Stomach (tissue), 9 donors: Measurements from ENCODE around the gene SLC6A14. TPM values are rescaled to one million over a fixed set of nuclear protein-coding genes. Genes with fewer than 3 reads are reported as not detected.
A peak's percentile ranks its signal among the peaks of the same experiment; 100 is the strongest.

Experiments used
- DNase-seq, 2 donors: peaks; one replicate each; pipeline versions ENCODE4 v3.0.0 to v3.0.0-alpha.2; 2013 to 2019
- H3K27ac ChIP-seq, 5 donors: fragments of 200-600 bp in 4 of 5; sonication (generic) in 4 of 5; one replicate each; pipeline ENCODE4 v1.5.1; 2013 to 2019; ENCODE audit warnings: mild to moderate bottlenecking in 1 of 5, moderate library complexity in 1 of 5
- H3K27me3 ChIP-seq, 3 donors: fragments of 200-600 bp; sonication (generic); one replicate each; pipeline ENCODE4 v1.5.1; 2017 to 2019; ENCODE audit warnings: mixed run types in 1 of 3
- H3K36me3 ChIP-seq, 4 donors: fragments of 200-600 bp; sonication (generic); 1 replicate in 3 of 4; 2 replicates in 1 of 4; pipeline ENCODE4 v1.5.1; 2016 to 2019
- H3K4me1 ChIP-seq, 4 donors: fragments of 200-600 bp; sonication (generic); one replicate each; pipeline ENCODE4 v1.5.1; 2016 to 2019
- H3K4me3 ChIP-seq, 4 donors: fragments of 200-600 bp; sonication (generic) in 3 of 4; one replicate each; pipeline ENCODE4 v1.5.1; 2016 to 2019; ENCODE audit warnings: mild to moderate bottlenecking in 1 of 4
- H3K9me3 ChIP-seq, 4 donors: fragments of 200-600 bp; sonication (generic); one replicate each; pipeline ENCODE4 v1.5.1; 2016 to 2019
- CTCF ChIP-seq, 7 experiments: fragments of 450-650 bp in 4 of 7; fragments of 200-600 bp in 3 of 7; sonication (generic) in 3 of 7; IDR thresholded peaks; one replicate each; pipeline ENCODE4 v1.5.1; 2016 to 2019; ENCODE audit warnings: antibody characterized with exemption in 7 of 7, control low read depth in 2 of 7, mild to moderate bottlenecking in 1 of 7
- EP300 ChIP-seq: sonication (generic); formaldehyde crosslinking; IDR thresholded peaks from one replicate; pipeline ENCODE4 v1.6.1; 2017; ENCODE audit warnings: antibody characterized with exemption
- POLR2A ChIP-seq, 4 donors: fragments of 450-650 bp; IDR thresholded peaks; one replicate each; pipeline ENCODE4 v1.6.1; 2016; ENCODE audit warnings: antibody characterized with exemption in 4 of 4, control low read depth in 2 of 4, mild to moderate bottlenecking in 1 of 4, moderate library complexity in 1 of 4
- POLR2AphosphoS5 ChIP-seq, 3 donors: sonication (generic); formaldehyde crosslinking; IDR thresholded peaks; one replicate each; pipeline ENCODE4 v1.6.1; 2016; ENCODE audit warnings: antibody characterized with exemption in 3 of 3
- WGBS, 5 donors: extraction: QIAGEN DNeasy Blood & Tissue Kit in 3 of 5; methylation state at CpG; one replicate each; pipeline versions ENCODE4 v1.1.5 to v1.1.7; 2013 to 2018; 5-methylcytosine and 5-hydroxymethylcytosine counted together
- intact Hi-C: fragments of 100-400 bp; cut with DNase I; formaldehyde crosslinking; loops from one replicate; pipeline ENCODE4 v1.15.1; 2023; ENCODE audit warnings: low total_unique reads
- polyA plus RNA-seq, 3 donors: library from polyadenylated mRNA; stranded (reverse); fragments of 200-250 nt; gene quantifications; one replicate each; pipeline ENCODE4 v1.2.3, GENCODE V29; 2013
- small RNA-seq, 4 donors: library from RNA; depleted of rRNA; stranded (forward); fragments of <200 nt; gene quantifications; one replicate each; pipeline ENCODE3, GENCODE V24; 2016
- total RNA-seq, 5 donors: library from RNA; depleted of rRNA; stranded (reverse); fragments of >200 nt; gene quantifications; one replicate each; pipeline versions ENCODE4 v1.1.0 to v1.2.3, GENCODE V29; 2014 to 2016
- donor health status: healthy with polysubstance abuse.
- donor health status: Bipolar disorder and iron deficiency.
- donor health status: healthy.

SLC6A14 gene
- total and polyA plus RNA-seq, 8 donors = 0.15 to 8.6 (median 3.4) TPM; not detected in 2

- intact Hi-C loops = no loop called here
- no peaks in the 10 kb centered on the region for H3K9me3 ChIP-seq
Measured at GRCh38 chrX:116490104-116490503, 53.7 kb downstream of the SLC6A14 start.

GRCh38 chrX:116493271-116493670 is 56.9 kb downstream of the SLC6A14 start:
- TF ChIP-seq POLR2A (IDR thresholded peaks at IDR 0.05) = no peak
- TF ChIP-seq EP300 = no peak
- no peak for TF ChIP-seq POLR2AphosphoS5 (IDR thresholded peaks at IDR 0.05)
- TF ChIP-seq CTCF (IDR thresholded peaks at IDR 0.05) = no peak
- Histone ChIP-seq H3K4me3 (no peak overlapping the region), H3K36me3 (no peaks in the 10 kb centered on the region), H3K4me1 (no peaks in the 10 kb centered on the region), H3K27ac (no peak overlapping the region), H3K27me3 (no peaks in the 10 kb centered on the region), H3K9me3 (no peaks in the 10 kb centered on the region)
- WGBS, 5 donors = 57 to 85% (median 77%) methylated on average over 2 of the region's 2 CpGs
- intact Hi-C loops = no loop called here
- DNase-seq = peak in 1 of 2 donors; percentile 3

More at GRCh38 chrX:116490104-116490503, 53.7 kb downstream of the SLC6A14 start:
- Histone ChIP-seq H3K27ac (no peak overlapping the region), H3K4me1 (no peaks in the 10 kb centered on the region), H3K4me3 (no peak overlapping the region), H3K36me3 (no peaks in the 10 kb centered on the region), H3K27me3 (no peaks in the 10 kb centered on the region)
- DNase-seq = peak in 1 of 2 donors; percentile 2
- TF ChIP-seq POLR2A (IDR thresholded peaks at IDR 0.05) (no peak), EP300 (no peak), CTCF (IDR thresholded peaks at IDR 0.05) (no peak), POLR2AphosphoS5 (IDR thresholded peaks at IDR 0.05) (no peak)

- intact Hi-C loops = no loop called here
- no peaks in the 10 kb centered on the region for H3K4me1 ChIP-seq
Measured at GRCh38 chrX:116499780-116500179, 63.4 kb downstream of the SLC6A14 start.

More at GRCh38 chrX:116499780-116500179, 63.4 kb downstream of the SLC6A14 start:
- H3K9me3 ChIP-seq = no peaks in the 10 kb centered on the region
- H3K27me3 ChIP-seq = no peaks in the 10 kb centered on the region
- H3K36me3 ChIP-seq = no peaks in the 10 kb centered on the region
- DNase-seq = peak in 1 of 2 donors; percentile 3
- H3K27ac ChIP-seq = no peak overlapping the region
- TF ChIP-seq POLR2AphosphoS5 (IDR thresholded peaks at IDR 0.05) (no peak), CTCF (IDR thresholded peaks at IDR 0.05) (no peak), POLR2A (IDR thresholded peaks at IDR 0.05) (no peak)
- no peak overlapping the region for H3K4me3 ChIP-seq

Small RNA genes lying within 50 kb of the gene (small RNA-seq; reads per million reads assigned to genes)
- gene RNU6-154P = 0 reads per million in 4 donors

Other genes starting within 250 kb of the SLC6A14 start
- gene CT83, start 26.4 kb downstream of the SLC6A14 start, total RNA-seq = not detected
- gene CT83, start 26.4 kb downstream of the SLC6A14 start, polyA plus RNA-seq = not detected